ENCODE results near the gene CPTP. TPM values are rescaled to one million over a fixed set of nuclear protein-coding genes. Genes with fewer than 3 reads are reported as not detected.

CPTP gene
- total and polyA plus RNA-seq, 2 of the 13 experiments (the other 11 are each of a cell fraction or from before 2014, with no cell fraction given): 5.5 to 9.3 TPM

DNA sequence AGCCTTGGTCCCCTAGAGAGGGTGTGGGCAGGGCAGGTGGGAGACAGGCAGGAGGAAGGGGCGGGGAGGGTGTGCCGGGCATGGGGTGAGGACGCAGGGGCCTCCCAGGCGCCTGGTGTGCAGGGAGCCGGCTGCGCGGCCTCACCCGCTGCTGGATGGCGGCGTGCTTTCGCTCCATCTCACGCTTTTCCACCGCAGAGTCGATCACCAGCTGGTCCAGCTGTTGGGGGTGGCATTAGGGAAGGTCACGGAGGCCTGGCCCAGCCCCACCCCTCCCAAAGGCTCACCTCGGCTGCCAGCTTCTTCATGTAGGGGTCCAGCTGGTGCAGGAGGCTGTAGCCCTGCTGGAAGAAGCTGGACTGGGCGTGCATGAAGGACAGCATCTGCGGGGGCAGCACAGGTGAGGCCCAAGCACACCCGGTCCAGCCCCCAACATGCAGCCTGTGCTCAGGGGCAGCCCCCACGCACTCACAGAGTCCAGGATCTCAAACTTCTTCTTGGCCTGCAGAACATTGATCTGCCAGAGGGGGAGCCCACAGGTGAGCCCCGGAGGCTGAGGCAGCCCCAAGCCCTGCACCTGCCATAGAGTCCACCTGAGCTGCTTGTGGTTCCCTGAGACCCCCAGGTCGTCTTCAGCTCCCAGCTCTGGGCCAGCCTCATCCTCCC, 24.8 kb upstream of the CPTP start (continued):
- no peak for TF ChIP-seq ZSCAN12 (CRISPR knock-in tag; IDR thresholded peaks at IDR 0.05)
- TF ChIP-seq MNT (IDR thresholded peaks at IDR 0.05): no peak
- no peak for TF ChIP-seq BHLHE40 (IDR thresholded peaks at IDR 0.05; ENCODE audit: low read length)
- TF ChIP-seq FOXK2 (IDR thresholded peaks at IDR 0.05): no peak
- no peak for TF ChIP-seq KDM2A (CRISPR knock-in tag; IDR thresholded peaks at IDR 0.05; ENCODE audit: borderline replicate concordance, low read depth)
- no peak for TF ChIP-seq GPN1 (CRISPR knock-in tag; IDR thresholded peaks at IDR 0.05; ENCODE audit: borderline replicate concordance)
- peak; percentile 51 for TF ChIP-seq HNRNPK (IDR thresholded peaks at IDR 0.05; ENCODE audit: low read depth, low read length, poor library complexity, severe bottlenecking)
- no peak for TF ChIP-seq ZNF777 (CRISPR knock-in tag; IDR thresholded peaks at IDR 0.05)
- TF ChIP-seq POLR2AphosphoS2 (IDR thresholded peaks at IDR 0.05; ENCODE audit: low read depth, low read length): no peak
- TF ChIP-seq DNMT1 (CRISPR knock-in tag; IDR thresholded peaks at IDR 0.05): no peak
- TF ChIP-seq PRDM10 (CRISPR knock-in tag; IDR thresholded peaks at IDR 0.05; ENCODE audit: low read depth): no peak
- TF ChIP-seq, protein P1, sequence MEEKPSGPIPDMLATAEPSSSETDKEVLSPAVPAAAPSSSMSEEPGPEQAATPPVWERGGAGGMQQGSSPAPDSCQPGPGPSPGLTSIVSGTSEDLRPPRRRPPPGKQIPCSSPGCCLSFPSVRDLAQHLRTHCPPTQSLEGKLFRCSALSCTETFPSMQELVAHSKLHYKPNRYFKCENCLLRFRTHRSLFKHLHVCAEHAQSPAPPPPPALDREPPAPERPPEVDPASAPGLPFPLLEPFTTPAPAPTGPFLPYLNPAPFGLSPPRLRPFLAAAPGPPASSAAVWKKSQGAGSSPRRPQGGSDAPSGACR (CRISPR knock-in tag; IDR thresholded peaks at IDR 0.05): no peak
- 0 out of 2 replicates have a peak, but pooled peaks have one; percentile 21 for TF ChIP-seq ZNF687 (CRISPR knock-in tag; IDR thresholded peaks at IDR 0.05)
- TF ChIP-seq, protein P2, sequence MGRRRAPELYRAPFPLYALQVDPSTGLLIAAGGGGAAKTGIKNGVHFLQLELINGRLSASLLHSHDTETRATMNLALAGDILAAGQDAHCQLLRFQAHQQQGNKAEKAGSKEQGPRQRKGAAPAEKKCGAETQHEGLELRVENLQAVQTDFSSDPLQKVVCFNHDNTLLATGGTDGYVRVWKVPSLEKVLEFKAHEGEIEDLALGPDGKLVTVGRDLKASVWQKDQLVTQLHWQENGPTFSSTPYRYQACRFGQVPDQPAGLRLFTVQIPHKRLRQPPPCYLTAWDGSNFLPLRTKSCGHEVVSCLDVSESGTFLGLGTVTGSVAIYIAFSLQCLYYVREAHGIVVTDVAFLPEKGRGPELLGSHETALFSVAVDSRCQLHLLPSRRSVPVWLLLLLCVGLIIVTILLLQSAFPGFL (CRISPR knock-in tag; IDR thresholded peaks at IDR 0.05): no peak
- no peak for TF ChIP-seq KAT7 (CRISPR knock-in tag; IDR thresholded peaks at IDR 0.05; ENCODE audit: borderline replicate concordance)
- no peak for TF ChIP-seq FLYWCH1 (CRISPR knock-in tag; IDR thresholded peaks at IDR 0.05)
